MM.1S (cell line): ENCODE data around the gene DNAJB6.

ENCODE experiments used
- EZH2 ChIP-seq: fragments of 300-600 bp; sonication (generic); optimal IDR thresholded peaks from 2 replicates; pipeline ENCODE3; 2017; ENCODE audit warnings: low read depth, mild to moderate bottlenecking, antibody characterized with exemption, low read length, mixed read lengths
- EZH2phosphoT487 ChIP-seq: fragments of 300-600 bp; sonication (generic); IDR thresholded peaks from 2 replicates; pipeline ENCODE4 v1.6.1; 2018; ENCODE audit warnings: antibody characterized with exemption, low read length
- TF ChIP-seq, protein P1 (sequence below): fragments of 300-600 bp; sonication (generic); IDR thresholded peaks from 2 replicates; pipeline ENCODE4 v1.5.1; 2016; ENCODE audit warnings: antibody characterized with exemption, low read length, mixed read lengths

DNA sequence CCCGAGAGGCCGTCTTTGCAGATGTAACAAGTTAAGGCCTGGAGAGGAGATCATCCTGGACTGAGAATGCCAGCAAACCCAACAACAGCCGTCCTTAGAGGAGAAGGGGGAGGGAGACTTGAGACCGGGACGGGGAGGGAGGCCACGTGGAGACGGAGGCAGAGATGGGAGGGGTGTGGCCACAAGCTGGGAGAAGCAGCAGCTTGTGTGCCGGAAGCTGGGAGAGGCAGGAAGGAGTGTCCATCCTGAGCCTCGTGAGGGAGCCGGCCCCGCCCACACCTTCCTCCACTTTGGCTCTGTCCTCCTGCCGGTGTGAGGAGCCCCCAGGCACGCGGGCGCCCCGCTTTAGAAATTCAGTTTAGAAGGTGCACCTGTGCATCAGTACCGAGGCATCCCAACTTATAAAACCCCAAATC, 95.7 kb downstream of the DNAJB6 start:
- TF ChIP-seq, protein P1, sequence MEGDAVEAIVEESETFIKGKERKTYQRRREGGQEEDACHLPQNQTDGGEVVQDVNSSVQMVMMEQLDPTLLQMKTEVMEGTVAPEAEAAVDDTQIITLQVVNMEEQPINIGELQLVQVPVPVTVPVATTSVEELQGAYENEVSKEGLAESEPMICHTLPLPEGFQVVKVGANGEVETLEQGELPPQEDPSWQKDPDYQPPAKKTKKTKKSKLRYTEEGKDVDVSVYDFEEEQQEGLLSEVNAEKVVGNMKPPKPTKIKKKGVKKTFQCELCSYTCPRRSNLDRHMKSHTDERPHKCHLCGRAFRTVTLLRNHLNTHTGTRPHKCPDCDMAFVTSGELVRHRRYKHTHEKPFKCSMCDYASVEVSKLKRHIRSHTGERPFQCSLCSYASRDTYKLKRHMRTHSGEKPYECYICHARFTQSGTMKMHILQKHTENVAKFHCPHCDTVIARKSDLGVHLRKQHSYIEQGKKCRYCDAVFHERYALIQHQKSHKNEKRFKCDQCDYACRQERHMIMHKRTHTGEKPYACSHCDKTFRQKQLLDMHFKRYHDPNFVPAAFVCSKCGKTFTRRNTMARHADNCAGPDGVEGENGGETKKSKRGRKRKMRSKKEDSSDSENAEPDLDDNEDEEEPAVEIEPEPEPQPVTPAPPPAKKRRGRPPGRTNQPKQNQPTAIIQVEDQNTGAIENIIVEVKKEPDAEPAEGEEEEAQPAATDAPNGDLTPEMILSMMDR: no peak
- TF ChIP-seq EZH2 (no peak), EZH2phosphoT487 (no peak)
